Ovary (tissue), 3 donors: ENCODE measurements around the gene CYB5R4.

Experiments used
- CTCF ChIP-seq, 3 donors: fragments of 450-650 bp in 2 of 3; fragments of 200-600 bp in 1 of 3; IDR thresholded peaks; one replicate each; pipeline versions ENCODE4 v1.5.1 to v1.8.0; 2016 to 2022; ENCODE audit warnings: antibody characterized with exemption in 3 of 3, mild to moderate bottlenecking in 1 of 3
- POLR2A ChIP-seq: fragments of 450-650 bp; IDR thresholded peaks from one replicate; pipeline ENCODE4 v1.6.1; 2017; ENCODE audit warnings: antibody characterized with exemption, mild to moderate bottlenecking, moderate library complexity
- donor health status: DM: no; HTN: no; CAD: no.

DNA sequence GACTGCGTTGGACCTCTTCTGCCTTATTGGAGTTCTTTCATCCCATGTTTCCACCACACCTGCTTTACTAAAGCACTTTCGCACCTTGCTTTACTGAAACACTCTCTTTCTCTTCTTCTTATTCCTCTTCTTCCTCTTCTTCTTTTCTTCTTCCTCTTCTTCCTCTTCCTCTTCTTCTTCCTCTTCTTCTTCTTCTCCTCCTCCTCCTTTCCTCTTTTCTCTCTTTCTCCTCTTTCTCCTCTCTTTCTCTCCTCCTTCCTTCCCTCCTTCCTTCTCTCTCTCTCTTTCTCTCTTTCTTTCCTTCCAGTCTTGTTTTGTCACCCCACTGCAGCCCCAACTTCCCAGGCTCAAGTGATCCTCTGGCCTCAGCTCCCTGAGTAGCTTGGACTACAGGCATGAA is 10.4 kb upstream of the CYB5R4 start:
- no peak for TF ChIP-seq POLR2A
- TF ChIP-seq CTCF (IDR thresholded peaks at IDR 0.05), result no peak
